AG04450 (cell line): Measurements from ENCODE around the gene TDG. TPM values are rescaled to one million over a fixed set of nuclear protein-coding genes. Genes with fewer than 3 reads are reported as not detected.
A peak's percentile ranks its signal among the peaks of the same experiment; 100 is the strongest.

Source experiments
- CTCF ChIA-PET: fragments of 300-600, 350-600 bp; formaldehyde crosslinking; extraction: SDS; loops from one replicate; lab custom pipeline; 2022; ENCODE audit warnings: antibody characterized with exemption, inconsistent platforms; lab: Charles Lee
- POLR2A ChIA-PET: fragments of 350-600 bp; formaldehyde crosslinking; extraction: SDS; loops from one replicate; lab custom pipeline; 2021; ENCODE audit warnings: antibody characterized with exemption, inconsistent platforms; lab: Yijun Ruan, JAX
- DNase-seq: peaks from one replicate; pipeline ENCODE4 v3.0.0-alpha.2; 2011; ENCODE audit warnings: low read depth, low spot score
- H3K27ac ChIP-seq: one replicate; pipeline ENCODE4 v1.5.1; 2012; ENCODE audit warnings: low read depth, low read length, control low read depth
- H3K27me3 ChIP-seq: one replicate; pipeline ENCODE4 v1.6.0; 2012; ENCODE audit warnings: low read length; ENCODE audit not compliant: control insufficient read depth, insufficient read depth
- H3K4me3 ChIP-seq: 2 replicates; pipeline ENCODE4 v1.5.1; 2011; ENCODE audit warnings: mild to moderate bottlenecking, low read depth, low read length, control low read depth
- H3K9me3 ChIP-seq: 2 replicates; pipeline ENCODE4 v1.5.1; 2012; ENCODE audit warnings: low read length; ENCODE audit not compliant: control insufficient read depth, insufficient read depth
- CTCF ChIP-seq: IDR thresholded peaks from 2 replicates; pipeline ENCODE4 v1.5.1; 2011; ENCODE audit warnings: low read depth, low read length, control low read depth, inconsistent platforms
- polyA plus RNA-seq: library from polyadenylated mRNA; depleted of rRNA; stranded (reverse); fragments of >200 nt; gene quantifications from 2 replicates; pipeline ENCODE4 v1.2.3, GENCODE V29; 2011

TDG gene
- polyA plus RNA-seq, 1 experiment, result 28.4 TPM

GRCh38 chr12:103958621-103959020, 7.1 kb upstream of the TDG start:
- CTCF ChIA-PET, result no interaction called here
- Histone ChIP-seq H3K4me3 (no peak overlapping the region), H3K9me3 (no peaks in the 10 kb centered on the region; the same call in 1 of the 2 replicates), H3K27me3 (no peaks in the 10 kb centered on the region), H3K27ac (no peak overlapping the region)
- TF ChIP-seq CTCF, result no peak
- POLR2A ChIA-PET, result interaction anchor here (1.0 kb wide), 1 partner anchor 29 kb away, joined by 3 read pairs; the partner anchor contains the start of gene HSP90B1
- DNase-seq, result no peak

DNA sequence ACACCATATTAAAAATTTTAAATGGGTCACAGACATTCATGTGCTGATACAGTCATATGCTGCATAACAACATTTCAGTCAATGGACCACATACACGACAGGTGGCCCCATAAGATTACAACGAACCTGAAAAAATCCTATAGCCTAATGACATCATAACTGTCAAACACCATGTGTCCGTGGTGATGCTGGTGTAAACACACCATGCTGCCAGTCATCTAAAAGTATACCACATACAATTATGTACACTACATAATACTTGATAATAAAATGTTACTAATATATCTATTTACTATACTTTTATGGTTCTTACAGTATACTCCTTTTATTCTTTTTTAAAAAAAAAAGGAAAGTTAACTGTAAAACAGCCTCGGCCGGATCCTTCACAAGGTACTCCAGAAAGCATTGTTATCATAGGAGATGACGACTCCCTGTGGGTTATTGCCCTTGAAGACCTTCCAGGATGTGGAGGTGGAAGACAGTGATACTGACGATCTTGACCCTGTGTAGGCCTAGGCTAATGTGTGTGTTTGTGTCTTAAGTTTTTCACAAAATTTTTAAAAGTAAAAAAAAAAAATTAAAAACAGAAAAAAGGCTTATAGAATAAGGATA, 5.0 kb upstream of the TDG start:
- no peak for TF ChIP-seq CTCF

GRCh38 chr12:103962493-103962892, 3.2 kb upstream of the TDG start:
- Histone ChIP-seq H3K27ac (no peak overlapping the region), H3K4me3 (no peak overlapping the region), H3K27me3 (no peaks in the 10 kb centered on the region), H3K9me3 (peaks cover 2% of the 10 kb centered on the region; the same call in 1 of the 2 replicates)
- ChIA-PET POLR2A (interaction anchor here (0.5 kb wide), 1 partner anchor 11 kb away, joined by 5 read pairs; no protein-coding TSS in a partner anchor), CTCF (interaction anchor here (1.2 kb wide), 1 partner anchor 149 kb away, joined by 3 read pairs; no protein-coding TSS in a partner anchor)
- DNase-seq, result no peak
- TF ChIP-seq CTCF, result no peak

More for the DNA sequence above, 5.0 kb upstream of the TDG start:
- Histone ChIP-seq H3K4me3 (no peak overlapping the region), H3K27ac (no peak overlapping the region), H3K27me3 (no peaks in the 10 kb centered on the region), H3K9me3 (peaks cover under 1% of the 10 kb centered on the region; the same call in 1 of the 2 replicates)
- no peak for DNase-seq
- CTCF ChIA-PET, result no interaction called here
- POLR2A ChIA-PET, result no interaction called here

DNA sequence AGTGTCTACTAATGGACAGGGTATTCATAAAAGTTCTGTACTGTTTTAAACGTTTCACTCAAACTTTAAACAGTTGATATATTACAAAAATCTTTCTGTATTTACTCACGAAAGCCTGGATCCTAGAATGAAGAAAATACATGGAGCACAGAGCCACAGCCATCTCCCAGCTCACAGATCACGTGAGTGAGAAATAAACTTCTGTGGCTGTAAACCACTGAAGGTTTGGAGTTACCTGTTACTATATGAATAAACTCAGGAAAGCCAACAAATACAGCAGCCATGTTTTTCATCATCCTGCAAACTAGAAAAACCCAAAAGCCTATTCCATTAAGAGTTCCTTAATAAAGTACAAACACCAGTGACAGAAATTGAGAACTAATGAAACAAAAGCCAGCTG, 867 bp upstream of the TDG start:
- DNase-seq, result no peak
- CTCF ChIA-PET, result interaction anchor here (1.0 to 4.6 kb wide), 3 partner anchors 81 to 144 kb away, joined by 3 to 33 read pairs (median 3); no protein-coding TSS in a partner anchor
- H3K4me3 ChIP-seq, result peak overlapping the region; percentile 95
- no peaks in the 10 kb centered on the region for H3K27me3 ChIP-seq
- H3K9me3 ChIP-seq, result peaks cover 2% of the 10 kb centered on the region; the same call in 1 of the 2 replicates
- no peak for TF ChIP-seq CTCF
- POLR2A ChIA-PET, result interaction anchor here (0.8 to 3.3 kb wide), 5 partner anchors 9 to 130 kb away, joined by 3 to 42 read pairs (median 18); partner anchors contain the start of genes HCFC2 and HSP90B1
- no peak overlapping the region for H3K27ac ChIP-seq

GRCh38 chr12:103965255-103965589, 450 bp upstream of the TDG start:
- no peak for DNase-seq
- H3K4me3 ChIP-seq, result peak overlapping the region; percentile 95
- H3K27ac ChIP-seq, result peak overlapping the region; percentile 57
- peaks cover 2% of the 10 kb centered on the region; the same call in 1 of the 2 replicates for H3K9me3 ChIP-seq
- CTCF ChIA-PET, result interaction anchor here (1.0 to 4.6 kb wide), 4 partner anchors 10 to 144 kb away, joined by 3 to 33 read pairs (median 4); no protein-coding TSS in a partner anchor
- TF ChIP-seq CTCF, result no peak
- no peaks in the 10 kb centered on the region for H3K27me3 ChIP-seq
- POLR2A ChIA-PET, result interaction anchor here (0.8 to 3.3 kb wide), 9 partner anchors 9 to 143 kb away, joined by 3 to 42 read pairs (median 5); partner anchors contain the start of genes HCFC2 and HSP90B1
